Caco-2 (cell line): ENCODE data around the gene TMEM186. TPM values are rescaled to one million over a fixed set of nuclear protein-coding genes. Genes with fewer than 3 reads are reported as not detected.

Experiments used
- BruUV-seq: library from RNA; stranded (reverse); fragments of 400-500 nt; replicated peaks from 2 replicates; lab custom pipeline; 2021; lab: Mats Ljungman, UMichigan
- CTCF ChIA-PET: fragments of 300-600 bp; sonication (Branson Sonifier 250); formaldehyde crosslinking; loops from one replicate; lab custom pipeline; 2022; ENCODE audit warnings: antibody characterized with exemption; lab: Charles Lee
- POLR2A ChIA-PET: fragments of 300-600 bp; sonication (Branson Sonifier 250); formaldehyde crosslinking; loops from one replicate; lab custom pipeline; 2022; ENCODE audit warnings: antibody characterized with exemption; lab: Charles Lee
- DNase-seq, 2 experiments: peaks; one replicate each; pipeline versions ENCODE4 v3.0.0 to v3.0.0-alpha.2; 2020 to 2022
- H3K27me3 ChIP-seq: replicated peaks from 2 replicates; pipeline ENCODE4 v1.6.0; 2011; ENCODE audit warnings: low read length; ENCODE audit not compliant: control insufficient read depth, insufficient read depth
- H3K36me3 ChIP-seq: 2 replicates; pipeline ENCODE4 v1.5.1; 2011; ENCODE audit warnings: low read length; ENCODE audit not compliant: control insufficient read depth, insufficient read depth
- H3K4me1 ChIP-seq: fragments of 250-450 bp; sonication (Bioruptor Pico); 2 replicates; pipeline ENCODE4 v1.5.1; 2020; ENCODE audit warnings: mild to moderate bottlenecking
- H3K4me3 ChIP-seq: 2 replicates; pipeline ENCODE4 v1.5.1; 2011; ENCODE audit warnings: low read depth, mild to moderate bottlenecking, control low read depth, low read length
- H3K9me3 ChIP-seq: fragments of 250-450 bp; sonication (Bioruptor Pico); 2 replicates; pipeline ENCODE4 v1.5.1; 2020; ENCODE audit warnings: mild to moderate bottlenecking, moderate library complexity
- H3K27ac Mint-ChIP-seq: one replicate; pipeline ENCODE4 v1.8.0; 2022; ENCODE audit warnings: mixed read lengths; ENCODE audit not compliant: unreplicated experiment
- H3K27me3 Mint-ChIP-seq: one replicate; pipeline ENCODE4 v1.8.0; 2022; ENCODE audit warnings: mixed read lengths; ENCODE audit not compliant: insufficient read depth, unreplicated experiment
- H3K36me3 Mint-ChIP-seq: one replicate; pipeline ENCODE4 v1.8.0; 2022; ENCODE audit warnings: mild to moderate bottlenecking, mixed read lengths; ENCODE audit not compliant: insufficient read depth, unreplicated experiment
- H3K4me1 Mint-ChIP-seq: one replicate; pipeline ENCODE4 v1.8.0; 2022; ENCODE audit warnings: low read depth, mixed read lengths; ENCODE audit not compliant: unreplicated experiment
- H3K4me3 Mint-ChIP-seq: one replicate; pipeline ENCODE4 v1.8.0; 2022; ENCODE audit warnings: mild to moderate bottlenecking, moderate library complexity, mixed read lengths; ENCODE audit not compliant: unreplicated experiment
- H3K9me3 Mint-ChIP-seq: one replicate; pipeline ENCODE4 v1.8.0; 2022; ENCODE audit warnings: mixed read lengths; ENCODE audit not compliant: unreplicated experiment
- intact Hi-C: fragments of 100-400 bp; cut with micrococcal nuclease; formaldehyde crosslinking; loops from one replicate; pipeline ENCODE4 v1.10.0; 2022; ENCODE audit not compliant: unreplicated experiment
- total RNA-seq: library from RNA; stranded (reverse); gene quantifications from 2 replicates; pipeline ENCODE4 v1.2.3, GENCODE V29; 2022
- TF ChIP-seq, protein P1 (sequence below), 2 experiments: fragments of 200-600 bp in 1 of 2; IDR thresholded peaks; 1 replicate in 1 of 2; 2 replicates in 1 of 2; pipeline versions ENCODE4 v1.5.1 to v1.8.0; 2011 to 2022; ENCODE audit warnings: antibody characterized with exemption in 1 of 2, control low read depth in 1 of 2, inconsistent platforms in 1 of 2, low read depth in 1 of 2, low read length in 1 of 2, mild to moderate bottlenecking in 1 of 2, moderate library complexity in 1 of 2; ENCODE audit not compliant: insufficient read depth in 1 of 2, severe bottlenecking in 1 of 2, unreplicated experiment in 1 of 2

TMEM186 gene
- total RNA-seq, 1 experiment from 2014 or later: 11.9 TPM

DNA sequence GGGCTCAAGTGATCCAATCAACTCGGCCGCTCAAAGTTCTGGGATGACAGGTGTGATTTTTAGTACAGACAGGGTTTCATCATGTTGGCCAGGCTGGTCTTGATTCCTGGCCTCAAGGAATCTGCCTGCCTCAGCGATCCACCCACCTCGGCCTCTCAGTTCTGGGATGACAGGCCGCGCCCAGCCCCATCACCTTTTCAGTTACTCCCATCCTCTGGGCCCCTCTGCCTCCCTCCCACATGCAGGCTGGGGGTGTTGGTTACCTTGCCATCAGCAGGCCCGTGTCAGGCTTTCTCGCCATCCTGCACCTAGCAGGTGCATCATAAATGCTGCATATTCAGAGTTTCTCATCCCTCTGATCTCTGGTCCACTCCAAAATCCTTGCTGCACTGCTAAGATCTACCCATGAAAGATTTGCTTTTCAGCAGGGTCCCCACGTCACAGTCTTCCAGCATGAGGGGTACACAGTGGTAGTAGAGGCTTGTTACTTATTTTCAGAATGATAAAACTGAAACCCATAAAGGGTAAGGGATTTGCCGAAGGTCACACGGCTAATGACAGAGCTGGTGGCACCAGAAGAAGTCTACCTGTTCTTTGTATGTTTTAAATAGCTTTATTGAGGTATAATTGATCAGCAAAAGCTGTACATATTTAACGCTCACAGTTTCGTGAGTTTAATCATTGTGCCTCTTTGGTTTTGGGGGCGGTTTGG is 16.8 kb upstream of the TMEM186 start:
- BruUV-seq: no TSS peak
- ChIA-PET POLR2A (no interaction called here), CTCF (no interaction called here)
- Histone ChIP-seq H3K4me1 (no peaks in the 10 kb centered on the region), H3K9me3 (no peaks in the 10 kb centered on the region), H3K36me3 (0 out of 2 replicates have a peak, but pooled peaks cover 2% of the 10 kb centered on the region), H3K27me3 (no peaks in the 10 kb centered on the region), H3K4me3 (no peak overlapping the region)
- H3K4me3 Mint-ChIP-seq: no peak overlapping the region
- no peaks in the 10 kb centered on the region for H3K27me3 Mint-ChIP-seq
- intact Hi-C loops: no loop called here
- H3K9me3 Mint-ChIP-seq: no peaks in the 10 kb centered on the region
- no peaks in the 10 kb centered on the region for H3K4me1 Mint-ChIP-seq
- no peak for DNase-seq
- TF ChIP-seq, protein P1, sequence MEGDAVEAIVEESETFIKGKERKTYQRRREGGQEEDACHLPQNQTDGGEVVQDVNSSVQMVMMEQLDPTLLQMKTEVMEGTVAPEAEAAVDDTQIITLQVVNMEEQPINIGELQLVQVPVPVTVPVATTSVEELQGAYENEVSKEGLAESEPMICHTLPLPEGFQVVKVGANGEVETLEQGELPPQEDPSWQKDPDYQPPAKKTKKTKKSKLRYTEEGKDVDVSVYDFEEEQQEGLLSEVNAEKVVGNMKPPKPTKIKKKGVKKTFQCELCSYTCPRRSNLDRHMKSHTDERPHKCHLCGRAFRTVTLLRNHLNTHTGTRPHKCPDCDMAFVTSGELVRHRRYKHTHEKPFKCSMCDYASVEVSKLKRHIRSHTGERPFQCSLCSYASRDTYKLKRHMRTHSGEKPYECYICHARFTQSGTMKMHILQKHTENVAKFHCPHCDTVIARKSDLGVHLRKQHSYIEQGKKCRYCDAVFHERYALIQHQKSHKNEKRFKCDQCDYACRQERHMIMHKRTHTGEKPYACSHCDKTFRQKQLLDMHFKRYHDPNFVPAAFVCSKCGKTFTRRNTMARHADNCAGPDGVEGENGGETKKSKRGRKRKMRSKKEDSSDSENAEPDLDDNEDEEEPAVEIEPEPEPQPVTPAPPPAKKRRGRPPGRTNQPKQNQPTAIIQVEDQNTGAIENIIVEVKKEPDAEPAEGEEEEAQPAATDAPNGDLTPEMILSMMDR (IDR thresholded peaks at IDR 0.05; ENCODE audit: insufficient read depth in 1 of 2, low read depth in 1 of 2, low read length in 1 of 2, severe bottlenecking in 1 of 2, unreplicated experiment in 1 of 2): no peak
- peaks cover 97% of the 10 kb centered on the region for H3K36me3 Mint-ChIP-seq
- H3K27ac Mint-ChIP-seq: no peak overlapping the region

DNA sequence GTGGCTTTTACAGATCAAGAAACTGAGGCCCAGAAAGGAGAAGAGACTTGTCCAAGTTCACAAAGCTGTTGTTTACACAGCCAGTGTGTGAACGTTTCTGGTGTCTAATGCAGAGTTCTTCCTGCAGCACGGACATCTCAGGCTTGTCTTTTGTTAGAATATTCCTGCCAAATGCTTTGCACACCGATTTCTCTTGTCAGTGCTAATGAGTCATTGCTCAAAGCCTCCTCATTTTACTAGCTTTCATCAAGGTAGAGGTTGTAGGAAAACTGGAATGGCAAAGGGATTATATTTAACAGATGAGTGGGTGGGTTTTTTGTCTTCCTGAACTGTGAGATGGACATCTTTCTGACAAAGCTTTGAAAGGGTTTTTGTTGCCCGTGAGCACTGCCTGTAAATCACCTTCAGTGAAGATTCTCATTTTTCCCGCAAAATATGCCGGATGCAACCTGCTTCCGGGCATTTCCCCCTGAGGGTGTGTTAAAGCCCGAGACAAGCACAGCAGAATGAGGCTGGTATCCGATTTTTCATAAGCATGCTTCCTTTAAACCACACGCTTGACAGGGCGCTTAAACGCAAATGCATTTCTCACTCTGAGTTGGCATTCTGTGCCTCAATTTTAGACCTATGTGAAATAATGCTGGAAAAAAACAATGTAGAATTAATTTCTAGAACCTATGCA is 14.9 kb upstream of the TMEM186 start:
- no TSS peak for BruUV-seq
- TF ChIP-seq, protein P1 (IDR thresholded peaks at IDR 0.05; ENCODE audit: insufficient read depth in 1 of 2, low read depth in 1 of 2, low read length in 1 of 2, severe bottlenecking in 1 of 2, unreplicated experiment in 1 of 2): no peak
- Mint-ChIP-seq H3K27ac (no peak overlapping the region), H3K27me3 (no peaks in the 10 kb centered on the region), H3K4me1 (no peaks in the 10 kb centered on the region), H3K4me3 (no peak overlapping the region), H3K36me3 (peaks cover 95% of the 10 kb centered on the region), H3K9me3 (no peaks in the 10 kb centered on the region)
- ChIA-PET CTCF (no interaction called here), POLR2A (no interaction called here)
- no peak overlapping the region for H3K4me3 ChIP-seq
- intact Hi-C loops: no loop called here
- no peaks in the 10 kb centered on the region for H3K27me3 ChIP-seq
- no peaks in the 10 kb centered on the region for H3K4me1 ChIP-seq
- peaks cover 4% of the 10 kb centered on the region; the same call in 1 of the 2 replicates for H3K36me3 ChIP-seq
- DNase-seq: no peak
- H3K9me3 ChIP-seq: no peaks in the 10 kb centered on the region

GRCh38 chr16:8808613-8809353 is 11.3 kb upstream of the TMEM186 start:
- CTCF ChIA-PET: no interaction called here
- Mint-ChIP-seq H3K4me3 (no peak overlapping the region), H3K4me1 (no peaks in the 10 kb centered on the region), H3K36me3 (peaks cover 96% of the 10 kb centered on the region), H3K27me3 (no peaks in the 10 kb centered on the region), H3K9me3 (no peaks in the 10 kb centered on the region), H3K27ac (no peak overlapping the region)
- H3K9me3 ChIP-seq: no peaks in the 10 kb centered on the region
- H3K4me3 ChIP-seq: no peak overlapping the region
- no peak for DNase-seq
- H3K27me3 ChIP-seq: no peaks in the 10 kb centered on the region
- peaks cover 4% of the 10 kb centered on the region; the same call in 1 of the 2 replicates for H3K36me3 ChIP-seq
- no peaks in the 10 kb centered on the region for H3K4me1 ChIP-seq
- intact Hi-C loops: no loop called here
- no TSS peak for BruUV-seq
- POLR2A ChIA-PET: no interaction called here
- TF ChIP-seq, protein P1 (IDR thresholded peaks at IDR 0.05; ENCODE audit: insufficient read depth in 1 of 2, low read depth in 1 of 2, low read length in 1 of 2, severe bottlenecking in 1 of 2, unreplicated experiment in 1 of 2): no peak
